Measurements from ENCODE around the gene PHACTR2. TPM values are rescaled to one million over a fixed set of nuclear protein-coding genes. Genes with fewer than 3 reads are reported as not detected.

PHACTR2 gene
- total RNA-seq, 2 donors from 2014 or later, result 53.8 to 72.6 TPM

GRCh38 chr6:143695130-143695968, 17.6 kb downstream of the PHACTR2 start:
- intact Hi-C loops (cut with DNase I), result no loop called here
- no peak for DNase-seq (ENCODE audit: low spot score)

GRCh38 chr6:143695969-143696663, 18.4 kb downstream of the PHACTR2 start:
- intact Hi-C loops (cut with DNase I), result no loop called here
- no peak for DNase-seq (ENCODE audit: low spot score)

- no peak for DNase-seq (ENCODE audit: low spot score)
- intact Hi-C loops (cut with DNase I), result no loop called here
Measured at GRCh38 chr6:143696664-143697000, 18.9 kb downstream of the PHACTR2 start.

GRCh38 chr6:143697076-143697800, 19.5 kb downstream of the PHACTR2 start:
- no peak for DNase-seq (ENCODE audit: low spot score)
- intact Hi-C loops (cut with DNase I), result no loop called here

GRCh38 chr6:143698329-143698728, 20.6 kb downstream of the PHACTR2 start:
- intact Hi-C loops (cut with DNase I), result no loop called here
- DNase-seq (ENCODE audit: low spot score), result no peak

GRCh38 chr6:143698759-143699429, 21.1 kb downstream of the PHACTR2 start:
- intact Hi-C loops (cut with DNase I), result no loop called here
- no peak for DNase-seq (ENCODE audit: low spot score)

- DNase-seq (ENCODE audit: low spot score), result no peak
- intact Hi-C loops (cut with DNase I), result no loop called here
Measured at GRCh38 chr6:143699430-143699825, 21.7 kb downstream of the PHACTR2 start.

- intact Hi-C loops (cut with DNase I), result no loop called here
- no peak for DNase-seq (ENCODE audit: low spot score)
Measured at GRCh38 chr6:143700684-143701348, 23.1 kb downstream of the PHACTR2 start.

- intact Hi-C loops (cut with DNase I), result no loop called here
- DNase-seq (ENCODE audit: low spot score), result no peak
Measured at GRCh38 chr6:143701349-143702234, 23.8 kb downstream of the PHACTR2 start.

- intact Hi-C loops (cut with DNase I), result no loop called here
- no peak for DNase-seq (ENCODE audit: low spot score)
Measured at GRCh38 chr6:143705569-143705968, 27.8 kb downstream of the PHACTR2 start.

- DNase-seq (ENCODE audit: low spot score), result no peak
- intact Hi-C loops (cut with DNase I), result no loop called here
Measured at GRCh38 chr6:143707697-143708096, 29.9 kb downstream of the PHACTR2 start.

GRCh38 chr6:143708889-143709288, 31.1 kb downstream of the PHACTR2 start:
- intact Hi-C loops (cut with DNase I), result no loop called here
- DNase-seq (ENCODE audit: low spot score), result no peak

GRCh38 chr6:143711714-143712113, 33.9 kb downstream of the PHACTR2 start:
- DNase-seq (ENCODE audit: low spot score), result no peak
- intact Hi-C loops (cut with DNase I), result no loop called here

- intact Hi-C loops (cut with DNase I), result no loop called here
- DNase-seq (ENCODE audit: low spot score), result no peak
Measured at GRCh38 chr6:143718472-143718871, 40.7 kb downstream of the PHACTR2 start.

- intact Hi-C loops (cut with DNase I), result no loop called here
- DNase-seq (ENCODE audit: low spot score), result no peak
Measured at GRCh38 chr6:143721642-143722041, 43.9 kb downstream of the PHACTR2 start.

- DNase-seq (ENCODE audit: low spot score), result no peak
- intact Hi-C loops (cut with DNase I), result no loop called here
Measured at GRCh38 chr6:143724876-143725275, 47.1 kb downstream of the PHACTR2 start.

GRCh38 chr6:143726015-143726647, 48.4 kb downstream of the PHACTR2 start:
- DNase-seq (ENCODE audit: low spot score), result no peak
- intact Hi-C loops (cut with DNase I), result no loop called here

- intact Hi-C loops (cut with DNase I), result no loop called here
Measured at GRCh38 chr6:143727035-143727434, 49.3 kb downstream of the PHACTR2 start.

More at GRCh38 chr6:143727035-143727434, 49.3 kb downstream of the PHACTR2 start:
- no peak for DNase-seq (ENCODE audit: low spot score)

Measured in posterior vena cava (tissue), 2 donors.